Myocyte (in vitro differentiated cells): ENCODE data around the gene DOK5. TPM values are rescaled to one million over a fixed set of nuclear protein-coding genes. Genes with fewer than 3 reads are reported as not detected.

Source experiments
- DNase-seq: peaks from one replicate; pipeline ENCODE4 v3.0.0-alpha.2; 2012; ENCODE audit warnings: low read depth
- total RNA-seq: library from RNA; depleted of rRNA; stranded (reverse); fragments of >200 nt; gene quantifications from 2 replicates; pipeline ENCODE4 v1.2.3, GENCODE V29; 2014

Gene DOK5
- total RNA-seq, 1 donor from 2014 or later: 0.96 TPM

DNA sequence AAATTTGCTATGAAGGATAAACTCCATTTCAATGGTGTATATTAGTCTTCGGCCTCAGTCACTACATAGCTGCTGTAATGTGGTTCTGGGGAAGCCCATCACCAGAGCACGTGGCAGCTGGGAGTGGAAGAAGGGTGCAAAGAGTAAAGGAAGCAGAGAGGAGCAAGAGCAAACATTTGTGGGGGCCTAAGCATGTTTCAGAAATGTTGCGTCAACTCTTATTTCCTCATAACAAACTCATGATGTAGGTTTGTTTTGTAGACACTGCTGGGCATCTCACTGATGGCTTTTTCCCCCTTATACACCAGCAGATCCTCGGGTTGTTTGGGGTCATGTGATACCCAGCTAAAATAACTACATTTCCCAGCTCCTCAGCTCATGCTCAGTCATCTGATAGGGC, 37.3 kb downstream of the DOK5 start:
- no peak for DNase-seq

GRCh38 chr20:54514028-54514607, 38.7 kb downstream of the DOK5 start:
- no peak for DNase-seq

DNA sequence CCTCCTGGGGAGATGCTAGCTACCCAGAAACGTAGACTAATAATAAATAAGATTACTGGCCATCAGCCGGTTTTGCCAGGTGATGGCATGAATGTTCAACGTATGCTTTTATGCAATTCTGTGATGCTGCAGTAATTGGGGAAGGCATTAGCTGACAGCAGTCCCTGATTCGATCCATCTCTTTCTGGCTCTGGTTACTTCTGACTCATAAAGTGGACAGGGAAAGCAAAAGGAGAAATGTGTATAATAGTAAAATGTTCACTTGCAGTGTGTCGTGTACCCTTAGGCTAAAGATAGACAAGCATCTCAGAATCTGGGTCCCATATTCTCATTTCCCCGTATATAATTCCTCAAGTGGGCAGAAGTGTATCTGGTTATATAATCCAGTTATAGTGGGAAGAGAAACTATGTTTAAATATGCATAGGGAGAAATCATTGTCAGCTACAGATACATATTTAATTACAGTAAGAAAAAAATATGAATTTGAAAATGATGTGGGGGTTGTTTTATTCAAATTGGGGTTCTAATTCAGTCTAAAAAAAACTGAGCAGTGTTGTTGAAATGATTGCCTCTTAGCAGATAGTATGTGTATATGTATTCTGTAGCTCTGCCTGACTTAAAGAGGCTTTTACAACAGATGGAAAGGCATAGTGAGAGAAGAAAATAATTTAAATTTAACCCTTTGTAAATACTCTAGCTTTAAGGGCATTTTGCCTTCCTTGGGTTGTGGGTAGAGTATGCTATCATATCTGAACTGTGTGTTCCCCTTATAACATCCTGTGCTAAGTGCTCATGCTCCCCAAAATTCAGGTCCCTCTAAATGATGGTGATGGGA, 40.6 kb downstream of the DOK5 start:
- no peak for DNase-seq

GRCh38 chr20:54517241-54517975, 42.0 kb downstream of the DOK5 start:
- no peak for DNase-seq

GRCh38 chr20:54524849-54525248, 49.5 kb downstream of the DOK5 start:
- DNase-seq: peak; percentile 4

DNA sequence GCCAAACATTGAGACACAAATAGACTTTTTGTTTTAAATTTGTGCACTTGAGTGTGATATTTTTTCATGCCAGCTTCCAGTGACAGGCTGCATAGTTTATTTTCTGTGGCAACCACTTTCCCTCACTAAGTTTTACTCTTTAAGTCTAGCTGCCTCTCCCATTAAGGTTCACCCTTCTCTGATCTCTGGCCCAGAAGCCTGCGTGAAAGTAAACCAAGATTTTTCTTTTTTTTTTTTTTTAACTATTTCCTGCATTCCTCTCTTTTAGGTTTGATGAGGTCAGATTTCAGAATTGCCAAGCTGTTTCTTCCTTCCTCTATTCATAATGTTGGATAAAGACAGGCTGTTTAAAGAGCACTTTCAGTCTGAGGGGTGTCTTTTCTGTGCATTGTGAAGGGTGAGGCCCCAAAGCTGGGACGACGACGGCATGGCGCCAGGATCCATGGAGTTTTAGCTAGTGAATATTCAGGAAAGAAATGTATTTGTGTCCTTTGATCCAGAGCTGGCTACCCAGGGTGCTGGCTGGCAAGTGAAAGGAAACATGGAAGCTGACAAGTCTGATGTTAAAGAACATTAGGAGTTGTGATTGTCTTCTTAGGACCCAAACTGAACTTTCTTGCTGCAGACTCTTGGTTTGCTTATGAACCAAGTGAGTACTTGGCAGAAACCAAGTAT, 50.7 kb downstream of the DOK5 start:
- no peak for DNase-seq

DNA sequence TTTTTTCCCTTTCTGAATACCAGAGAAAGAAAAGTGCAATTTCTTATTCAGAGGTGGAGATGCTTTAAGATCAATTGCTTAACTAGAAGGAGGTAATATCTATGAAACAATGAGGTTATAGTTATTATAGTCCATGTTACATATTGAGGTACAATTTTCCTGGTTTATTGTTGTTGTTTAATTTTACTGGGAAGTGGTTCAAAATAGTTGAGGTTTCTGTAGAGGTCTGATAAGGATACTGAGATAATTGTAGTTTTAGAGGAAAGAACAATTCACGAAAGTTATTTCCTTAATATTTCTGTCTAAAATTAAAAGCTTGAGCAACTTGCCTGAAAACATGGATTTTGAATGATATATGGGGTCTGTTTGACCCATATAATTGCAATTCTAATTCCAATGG, 51.4 kb downstream of the DOK5 start:
- DNase-seq: no peak

DNA sequence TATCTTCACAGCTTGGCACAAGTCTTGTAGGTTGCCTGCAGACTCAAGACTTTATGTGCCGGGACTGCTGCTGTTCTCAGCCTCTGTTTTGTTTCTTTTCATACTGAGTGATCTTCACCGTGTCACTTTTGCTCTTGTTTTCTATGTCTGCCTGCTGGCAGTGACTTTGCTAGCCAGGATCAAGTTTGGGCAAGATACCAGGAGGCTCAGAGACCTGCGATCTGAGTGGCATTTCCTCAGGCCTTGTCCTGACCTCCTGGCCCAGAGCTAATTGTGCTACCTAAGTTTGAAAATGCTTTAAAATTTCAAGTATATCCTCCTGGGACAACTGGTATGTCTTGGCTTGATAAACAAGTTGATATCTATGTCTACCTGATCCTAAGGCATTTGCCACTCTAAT, 57.2 kb downstream of the DOK5 start:
- DNase-seq: no peak

DNA sequence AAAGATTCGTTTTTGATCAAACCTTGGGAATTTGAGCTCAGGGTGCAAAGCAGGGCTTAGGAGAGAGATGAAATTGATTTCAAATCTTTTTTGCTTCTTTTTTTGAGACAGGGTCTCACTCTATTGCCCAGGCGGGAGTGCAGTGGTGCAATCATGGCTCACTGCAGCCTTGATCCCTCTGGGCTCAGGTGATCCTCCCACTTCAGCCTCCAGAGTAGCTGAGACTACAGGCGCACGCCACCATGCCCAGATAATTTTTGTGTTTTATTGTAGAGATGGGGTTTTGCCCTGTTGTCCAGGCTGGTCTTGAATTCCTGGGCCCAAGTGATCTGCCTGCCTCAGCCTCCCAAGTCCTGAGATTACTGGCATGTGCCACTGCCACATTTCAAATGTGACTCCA, 58.7 kb downstream of the DOK5 start:
- no peak for DNase-seq

DNA sequence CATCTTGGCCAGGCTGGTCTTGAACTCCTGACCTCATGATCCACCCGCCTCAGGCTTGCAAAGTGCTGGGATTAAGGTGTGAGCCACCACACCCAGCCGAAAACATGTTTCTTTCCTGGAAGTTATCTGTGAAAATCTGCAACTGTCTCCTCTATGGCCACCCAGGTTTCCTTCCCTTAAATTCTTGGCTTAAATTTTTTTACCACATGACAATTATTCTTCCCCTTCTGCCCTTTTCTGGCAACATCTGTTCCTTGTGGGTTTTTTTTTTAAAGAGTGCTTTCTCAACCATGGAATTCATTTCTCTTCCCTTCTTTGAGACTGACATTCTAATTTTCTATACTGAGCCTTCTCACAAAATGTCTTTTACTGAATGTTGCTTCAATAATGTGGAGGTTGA, 59.6 kb downstream of the DOK5 start:
- no peak for DNase-seq

DNA sequence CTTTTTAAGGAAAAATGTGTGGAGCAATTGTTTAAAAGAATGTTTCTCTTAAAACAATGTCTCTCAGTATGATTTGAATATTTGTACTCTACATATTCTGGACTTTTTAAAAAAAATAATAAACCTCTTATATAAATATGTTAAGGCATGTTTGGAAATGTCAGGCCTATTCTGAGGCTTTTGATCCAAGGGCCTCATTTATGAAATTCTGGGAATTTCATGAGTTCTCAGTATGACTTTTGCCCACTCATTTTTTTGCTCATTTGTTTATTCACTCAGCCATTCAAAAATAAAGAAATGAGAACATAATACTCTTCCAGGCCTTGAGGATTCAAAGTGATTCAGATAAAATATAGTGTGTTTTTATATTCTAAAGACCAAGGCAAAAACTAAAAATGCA, 60.4 kb downstream of the DOK5 start:
- DNase-seq: no peak

- no peak for DNase-seq
Observed at GRCh38 chr20:54539521-54540046, 64.2 kb downstream of the DOK5 start.

GRCh38 chr20:54543369-54543768, 68.0 kb downstream of the DOK5 start:
- DNase-seq: no peak

DNA sequence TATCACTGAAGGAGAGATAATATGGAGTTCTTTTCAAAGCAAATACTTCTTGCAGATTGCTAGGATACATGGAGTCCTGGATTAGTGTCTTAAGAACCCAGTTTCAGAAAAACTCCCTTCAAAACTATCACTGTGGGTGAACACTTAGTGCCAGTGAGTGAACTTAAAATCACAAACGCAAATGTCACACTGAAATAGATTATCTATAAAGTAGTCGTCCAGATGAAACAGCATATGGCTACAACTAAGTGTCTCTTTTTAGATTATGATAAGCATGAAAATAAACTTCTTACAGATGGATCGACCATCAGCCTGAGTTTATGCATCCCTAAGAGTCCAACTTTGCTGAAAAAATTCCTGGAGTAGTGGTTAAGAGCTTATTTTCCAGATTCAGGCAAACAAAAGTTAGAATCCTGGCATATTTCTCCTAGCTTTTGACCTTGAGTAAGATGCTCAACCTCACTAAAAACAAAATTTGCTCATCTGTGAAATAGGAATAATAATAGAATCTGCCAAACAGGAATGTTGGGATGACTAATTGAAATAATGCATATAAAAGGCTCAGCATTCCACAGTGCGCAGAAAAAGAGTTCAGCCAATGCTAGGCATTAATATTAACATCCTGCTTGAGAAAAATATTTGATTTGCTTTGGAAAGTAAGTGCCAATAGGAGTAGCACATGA, 70.4 kb downstream of the DOK5 start:
- no peak for DNase-seq

DNA sequence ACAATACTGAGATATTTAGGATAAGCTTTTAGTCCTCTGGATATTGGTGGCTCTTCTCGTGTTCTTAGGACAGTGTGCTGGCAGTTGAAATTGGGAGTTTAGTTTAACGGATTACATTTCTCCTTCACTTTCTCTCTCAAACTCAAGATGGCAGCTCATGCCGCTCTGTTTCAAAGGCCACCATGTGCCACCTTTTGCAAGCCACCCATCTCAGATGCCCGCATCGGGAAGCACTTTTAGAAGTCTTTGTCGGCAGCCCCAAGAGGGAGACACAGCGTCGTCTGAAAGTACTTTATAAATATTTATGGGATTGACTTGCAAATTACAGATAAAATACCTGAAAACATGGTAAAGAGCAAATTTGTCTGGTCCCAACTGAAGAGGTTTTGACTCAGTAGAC, 73.5 kb downstream of the DOK5 start:
- no peak for DNase-seq

- DNase-seq: no peak
Observed at GRCh38 chr20:54549658-54550326, 74.4 kb downstream of the DOK5 start.

DNA sequence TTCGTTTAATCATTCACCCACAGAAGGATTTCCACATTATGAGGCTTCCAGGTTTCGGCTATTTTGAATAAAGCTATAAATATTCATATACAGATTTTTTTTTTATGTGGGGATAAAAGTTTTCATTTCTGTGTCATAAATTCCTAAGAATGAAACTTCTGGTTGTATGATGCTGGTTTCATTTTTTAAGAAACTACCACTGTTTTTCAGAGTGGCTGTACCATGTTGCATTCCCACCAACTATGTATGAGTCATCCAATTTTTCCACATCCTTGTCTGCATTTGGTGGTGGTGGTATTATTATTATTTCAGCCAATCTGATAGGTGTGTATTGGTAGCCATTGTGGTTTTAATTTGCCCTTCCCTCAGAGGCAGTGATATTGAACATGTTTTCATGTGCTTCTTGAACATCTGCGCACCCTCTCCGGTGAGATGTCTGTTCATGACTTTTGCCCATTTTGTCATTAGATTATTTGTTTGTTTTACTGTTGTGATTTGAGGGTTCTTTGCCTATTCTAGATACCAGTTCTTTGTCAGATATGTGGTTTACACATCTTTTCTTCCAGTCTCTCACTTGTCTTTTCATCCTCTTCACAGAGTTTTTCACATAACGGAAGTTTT, 75.5 kb downstream of the DOK5 start:
- no peak for DNase-seq

GRCh38 chr20:54554006-54554405, 78.6 kb downstream of the DOK5 start:
- no peak for DNase-seq

GRCh38 chr20:54555150-54555549, 79.8 kb downstream of the DOK5 start:
- no peak for DNase-seq

DNA sequence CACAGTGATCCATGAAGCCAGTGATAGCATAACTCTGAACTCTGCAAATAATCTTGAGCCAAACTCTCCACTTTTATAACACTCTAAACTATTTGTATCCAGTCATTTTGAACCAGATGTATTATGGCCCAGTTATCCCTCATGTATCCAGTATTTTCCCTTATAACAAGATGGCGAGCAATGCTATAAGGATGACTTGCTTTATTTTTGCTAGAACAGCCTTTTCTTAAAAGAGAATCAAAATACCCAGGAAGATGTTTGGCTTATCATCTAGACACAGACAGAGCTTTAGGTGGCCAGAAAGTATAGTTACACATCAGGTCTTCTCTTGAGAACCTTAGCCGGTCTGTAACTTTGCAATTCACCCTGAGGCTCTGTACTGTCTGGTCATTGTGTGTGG, 81.0 kb downstream of the DOK5 start:
- no peak for DNase-seq
